ENCODE data around the gene SCAMP1.
"Not testable (repeated sequence)": the region's sequence is repeated elsewhere in the genome, so short reads cannot be mapped to it uniquely, and the experiment has no call there.

Gene SCAMP1

GRCh38 chr5:78359831-78360673 is at the start of gene SCAMP1:
Gene SCAMP1 (plus strand): TSS chr5:78360617. CDS start chr5:78360672, 55 bp downstream.
- DNase-seq (ENCODE audit: low read depth in 2 of 2): peak; percentile 86 to 89

GRCh38 chr5:78317515-78317914 is 42.9 kb upstream of the SCAMP1 start:
- DNase-seq (ENCODE audit: low read depth in 2 of 2): no peak

GRCh38 chr5:78318337-78318736 is 42.1 kb upstream of the SCAMP1 start:
- DNase-seq (ENCODE audit: low read depth in 2 of 2): no peak

- DNase-seq (ENCODE audit: low read depth in 2 of 2): no peak
Measured at GRCh38 chr5:78320401-78320800, 40.0 kb upstream of the SCAMP1 start.

GRCh38 chr5:78323241-78323640 is 37.2 kb upstream of the SCAMP1 start:
- no peak for DNase-seq (ENCODE audit: low read depth in 2 of 2)

- DNase-seq (ENCODE audit: low read depth in 2 of 2): no peak
Measured at GRCh38 chr5:78326930-78327329, 33.5 kb upstream of the SCAMP1 start.

- no peak for DNase-seq (ENCODE audit: low read depth in 2 of 2)
Measured at GRCh38 chr5:78327761-78328510, 32.5 kb upstream of the SCAMP1 start.

- DNase-seq (ENCODE audit: low read depth in 2 of 2): no peak
Measured at GRCh38 chr5:78328585-78329173, 31.7 kb upstream of the SCAMP1 start.

GRCh38 chr5:78331523-78332080 is 28.8 kb upstream of the SCAMP1 start:
- DNase-seq (ENCODE audit: low read depth in 2 of 2): no peak

- no peak for DNase-seq (ENCODE audit: low read depth in 2 of 2)
Measured at GRCh38 chr5:78334811-78335210, 25.6 kb upstream of the SCAMP1 start.

GRCh38 chr5:78335976-78336375 is 24.4 kb upstream of the SCAMP1 start:
- no peak for DNase-seq (ENCODE audit: low read depth in 2 of 2)

GRCh38 chr5:78336698-78337097 is 23.7 kb upstream of the SCAMP1 start:
- no peak for DNase-seq (ENCODE audit: low read depth in 2 of 2)

- no peak for DNase-seq (ENCODE audit: low read depth in 2 of 2)
Measured at GRCh38 chr5:78339617-78340436, 20.6 kb upstream of the SCAMP1 start.

- no peak for DNase-seq (ENCODE audit: low read depth in 2 of 2)
Measured at GRCh38 chr5:78341440-78341839, 19.0 kb upstream of the SCAMP1 start.

GRCh38 chr5:78345485-78345884 is 14.9 kb upstream of the SCAMP1 start:
- DNase-seq (ENCODE audit: low read depth in 2 of 2): no peak

- DNase-seq (ENCODE audit: low read depth in 2 of 2): no peak
Measured at GRCh38 chr5:78353520-78353919, 6.9 kb upstream of the SCAMP1 start.

GRCh38 chr5:78354066-78354670 is 6.2 kb upstream of the SCAMP1 start:
- no peak for DNase-seq (ENCODE audit: low read depth in 2 of 2)

- no peak for DNase-seq (ENCODE audit: low read depth in 2 of 2)
Measured at GRCh38 chr5:78355561-78355960, 4.9 kb upstream of the SCAMP1 start.

GRCh38 chr5:78359455-78359830 is 974 bp upstream of the SCAMP1 start:
- DNase-seq (ENCODE audit: low read depth in 2 of 2): not testable (repeated sequence)

- DNase-seq (ENCODE audit: low read depth in 2 of 2): no peak
Measured at GRCh38 chr5:78360674-78360923, 182 bp downstream of the SCAMP1 start.

GRCh38 chr5:78360924-78361630 is 660 bp downstream of the SCAMP1 start:
- DNase-seq (ENCODE audit: low read depth in 2 of 2): peak; percentile 23 to 40

Measured in stimulated activated CD8-positive, alpha-beta memory T cell treated with anti-CD3 and anti-CD28 coated beads, Interleukin-2, amount 100 ng/mL, for 48 hours (primary cell).